RCC 7860 (cell line): ENCODE results near the gene ZNF420.
A peak's percentile ranks its signal among the peaks of the same experiment; 100 is the strongest.
"Not testable (repeated sequence)": the region's sequence is repeated elsewhere in the genome, so short reads cannot be mapped to it uniquely, and the experiment has no call there.

Experiments
- DNase-seq: peaks from one replicate; pipeline ENCODE4 v3.0.0-alpha.2; 2015; ENCODE audit warnings: low spot score
- FAIRE-seq: peaks from 2 replicates; lab custom pipeline; 2012; peaks lifted over from hg19 to GRCh38; lab: Jason Lieb, UNC

Gene ZNF420

DNA sequence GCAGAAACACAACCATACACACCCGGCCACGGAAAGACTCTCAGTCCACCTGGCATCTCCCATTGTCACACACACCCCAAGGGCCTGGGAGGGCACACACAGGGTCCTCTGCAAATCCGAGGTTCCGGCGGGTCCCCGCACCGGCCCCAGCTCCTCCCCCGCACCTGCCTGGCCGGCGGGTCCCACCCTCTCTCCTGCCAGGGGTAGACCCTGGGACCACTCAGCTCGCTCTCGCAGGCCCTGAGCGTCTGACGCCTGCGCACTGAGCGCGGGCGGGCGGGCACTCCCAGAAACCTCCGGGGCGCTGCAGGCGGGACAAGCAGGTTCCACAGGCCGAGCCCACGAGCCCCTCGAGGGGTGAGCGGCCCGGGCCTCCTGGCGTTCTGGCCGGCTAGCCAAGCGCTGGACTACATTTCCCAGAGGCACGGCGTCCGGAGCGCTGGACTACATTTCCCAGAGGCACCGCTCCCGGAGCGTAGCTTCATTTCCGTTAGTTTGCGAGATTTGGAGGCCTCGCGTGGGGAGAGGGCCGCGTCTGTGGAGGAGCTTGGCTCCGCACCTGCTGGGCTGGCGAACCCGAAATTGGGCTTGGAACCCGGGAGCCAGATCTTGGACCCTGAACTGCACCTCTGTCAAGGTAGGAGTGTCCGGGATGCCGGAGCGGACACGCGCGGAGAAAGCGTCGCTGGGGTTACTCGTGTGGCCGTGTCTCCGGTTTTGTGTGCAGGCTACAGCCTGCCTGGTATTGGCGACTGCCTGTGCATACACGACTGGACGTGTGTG is at the start of gene ZNF420:
Gene ZNF420, plus strand, starts transcription at position 500 of the 783 bp plus-strand sequence. CDS start 10,686 bp downstream, outside the sequence.
- peak; percentile 76 for DNase-seq
- no peak for FAIRE-seq

DNA sequence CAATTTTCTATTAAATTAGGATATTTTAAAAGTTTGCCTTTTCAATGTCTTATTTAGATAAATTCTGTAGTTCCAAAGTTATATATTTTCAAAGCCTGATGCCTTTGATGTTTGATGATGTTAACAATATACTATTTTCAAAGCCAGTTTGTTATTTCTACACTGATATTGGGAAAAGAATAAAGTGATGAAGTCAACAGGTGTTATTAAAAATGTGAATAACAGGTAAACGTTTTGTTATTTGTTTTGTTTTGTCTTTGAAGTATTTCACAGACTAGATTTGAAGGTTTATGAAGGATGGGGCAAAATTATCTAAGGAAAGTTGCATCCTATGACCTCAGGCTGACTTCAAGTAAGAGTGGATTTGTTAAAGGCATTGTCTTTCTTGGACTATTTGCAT is 33.1 kb upstream of the ZNF420 start:
- FAIRE-seq (no peak), DNase-seq (no peak)

DNA sequence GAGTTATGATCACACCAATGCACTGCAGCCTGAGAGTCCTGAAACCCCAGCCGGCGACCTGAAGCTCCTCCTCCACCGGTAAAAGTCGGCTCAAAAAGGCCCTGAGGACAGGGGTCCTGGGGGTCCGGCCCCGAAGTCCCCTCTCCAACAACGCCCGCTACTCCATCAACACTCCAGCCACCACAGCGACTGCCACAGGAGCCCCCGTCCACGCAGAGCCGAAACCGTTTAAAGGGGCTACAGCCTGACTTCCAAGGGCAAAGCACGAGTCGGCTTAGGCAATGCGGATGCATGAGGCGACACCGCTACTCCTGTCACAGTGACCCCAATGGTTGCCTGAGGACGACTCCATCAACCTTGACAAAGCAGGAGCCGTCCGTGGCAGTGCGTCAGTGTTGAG is 22.9 kb upstream of the ZNF420 start:
- FAIRE-seq (no peak), DNase-seq (no peak)

DNA sequence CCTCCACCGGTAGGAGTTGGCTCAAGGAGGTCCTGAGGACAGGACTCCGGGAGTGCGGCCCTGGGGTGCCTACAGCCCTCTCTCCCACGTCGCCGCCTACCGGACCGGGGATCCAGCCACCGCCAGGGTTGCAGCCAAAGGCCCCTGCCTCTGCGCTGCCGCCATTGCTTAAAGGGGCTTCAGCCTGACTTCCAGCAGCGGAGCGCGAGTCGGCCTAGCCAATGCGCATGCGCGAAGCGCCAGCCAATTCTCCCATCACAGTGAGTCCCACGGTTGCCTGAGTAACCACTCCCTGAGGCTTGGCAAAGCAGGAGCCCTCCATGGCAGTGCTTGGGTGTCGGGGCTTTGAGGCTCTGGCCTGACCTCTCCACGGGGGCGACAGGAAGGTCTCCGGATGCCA is 21.5 kb upstream of the ZNF420 start:
- no peak for DNase-seq
- FAIRE-seq: no peak

DNA sequence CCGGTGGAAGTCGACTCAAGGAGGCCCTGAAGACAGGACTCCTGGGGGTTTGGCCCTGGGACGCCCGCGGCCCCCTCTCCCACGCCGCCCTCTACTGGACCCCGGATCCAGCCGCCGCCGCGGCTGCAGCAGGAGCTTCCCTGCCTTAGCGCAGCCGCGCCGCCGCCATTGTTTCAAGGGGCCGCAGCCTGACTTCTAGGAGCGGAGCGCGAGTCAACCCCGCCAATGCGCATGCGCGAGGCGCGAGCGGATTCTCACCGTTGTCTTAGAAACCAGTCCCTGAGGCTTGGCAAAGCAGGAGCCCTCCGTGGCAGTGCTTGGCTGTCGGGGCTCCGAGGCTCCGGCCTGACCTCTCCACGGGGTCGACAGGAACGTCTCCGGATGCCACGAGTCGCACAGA is 19.1 kb upstream of the ZNF420 start:
- FAIRE-seq: no peak
- no peak for DNase-seq

DNA sequence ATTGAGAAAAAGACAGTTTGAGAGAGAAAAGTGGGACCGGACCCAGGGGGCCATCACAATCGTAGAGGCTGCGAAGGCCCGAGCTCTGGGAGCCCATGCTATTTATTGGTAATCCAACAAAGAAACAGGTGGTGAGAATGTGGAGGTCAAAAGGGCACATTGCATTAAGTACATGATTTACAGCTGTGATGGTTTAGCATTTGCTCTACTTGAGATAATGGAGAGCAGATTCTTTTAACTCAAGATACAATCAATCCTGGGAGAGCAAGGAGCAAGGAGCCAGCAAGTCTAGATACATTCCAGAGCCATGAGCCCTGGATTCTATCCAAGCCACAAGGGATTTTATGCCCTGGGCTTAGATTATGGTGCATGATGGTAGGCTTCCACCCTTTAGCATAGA is 13.3 kb upstream of the ZNF420 start:
- DNase-seq, FAIRE-seq: not testable (repeated sequence)

DNA sequence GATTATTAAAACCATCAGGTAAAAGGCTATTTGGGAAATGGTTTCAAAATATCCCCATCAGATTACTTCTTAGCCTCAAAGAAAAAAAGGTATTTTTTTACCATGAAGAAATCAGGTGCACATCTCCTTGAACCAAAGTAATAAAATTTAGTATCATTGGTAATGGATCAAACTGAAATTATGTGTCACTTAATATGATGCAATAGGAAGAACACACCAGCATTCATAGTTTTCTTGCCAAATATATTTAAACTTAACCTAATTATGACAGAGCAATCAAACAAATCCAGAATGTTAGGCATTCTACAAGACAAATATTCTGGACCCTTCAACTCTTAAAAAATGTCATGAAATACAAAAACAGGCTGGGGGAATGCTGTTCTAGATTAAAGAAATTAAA is 4.1 kb upstream of the ZNF420 start:
- DNase-seq (no peak), FAIRE-seq (no peak)

DNA sequence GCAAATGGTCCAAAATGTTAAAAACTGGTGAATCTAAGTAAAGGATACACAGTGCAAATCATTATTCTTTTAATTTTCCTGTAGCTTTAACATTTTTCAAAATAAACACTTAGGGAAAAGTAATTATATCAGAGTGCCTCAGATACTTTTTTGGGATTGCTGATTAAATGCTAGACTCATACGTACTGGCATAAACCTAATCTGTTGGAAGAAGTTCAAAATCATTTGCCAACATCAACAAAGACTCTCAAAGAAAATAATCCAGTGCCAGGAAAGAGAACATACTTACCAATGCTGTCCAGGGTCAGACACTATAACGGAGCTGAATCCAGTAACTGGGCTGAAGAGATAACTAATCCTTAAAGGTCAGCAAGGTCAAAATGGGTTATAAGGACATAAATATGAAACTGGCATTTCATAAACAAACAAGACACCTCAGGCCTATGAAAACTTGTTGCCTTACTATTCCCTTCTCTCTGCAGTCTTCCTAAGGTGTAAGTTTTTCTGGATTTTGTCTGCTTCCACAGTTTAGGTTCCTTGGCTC is 3.3 kb upstream of the ZNF420 start:
- FAIRE-seq (no peak), DNase-seq (no peak)

DNA sequence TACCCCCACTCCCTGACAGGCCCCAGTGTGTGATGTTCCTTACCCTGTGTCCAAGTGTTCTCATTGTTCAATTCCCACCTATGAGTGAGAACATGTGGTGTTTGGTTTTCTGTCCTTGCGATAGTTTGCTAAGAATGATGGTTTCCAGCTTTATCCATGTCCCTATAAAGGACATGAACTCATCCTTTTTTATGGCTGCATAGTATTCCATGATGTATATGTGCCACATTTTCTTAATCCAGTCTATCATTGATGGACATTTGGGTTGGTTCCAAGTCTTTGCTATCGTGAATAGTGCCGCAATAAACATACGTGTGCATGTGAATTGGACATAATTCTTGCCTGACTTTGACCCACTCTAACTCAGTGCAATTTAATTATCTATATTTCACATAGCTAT is 1.7 kb upstream of the ZNF420 start:
- DNase-seq, FAIRE-seq: not testable (repeated sequence)

DNA sequence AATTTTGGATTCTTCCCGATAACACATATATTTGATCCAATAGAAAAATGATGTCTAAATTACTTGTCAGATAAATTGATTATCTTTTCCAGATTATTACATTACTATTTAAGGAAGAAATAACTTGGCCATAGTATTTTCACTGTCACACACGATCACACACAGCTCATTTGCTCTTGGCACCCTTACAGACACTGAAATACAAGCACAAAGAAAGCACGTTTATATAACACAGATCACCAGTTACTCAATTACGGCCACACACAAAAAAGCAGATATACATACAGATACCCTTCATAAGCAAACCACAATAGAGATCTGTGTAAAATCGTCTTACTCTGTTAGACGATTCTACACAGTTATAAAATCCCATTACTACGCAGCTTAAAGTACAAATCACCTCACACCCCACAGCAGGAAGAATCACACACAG is 716 bp upstream of the ZNF420 start:
- FAIRE-seq (no peak), DNase-seq (no peak)

DNA sequence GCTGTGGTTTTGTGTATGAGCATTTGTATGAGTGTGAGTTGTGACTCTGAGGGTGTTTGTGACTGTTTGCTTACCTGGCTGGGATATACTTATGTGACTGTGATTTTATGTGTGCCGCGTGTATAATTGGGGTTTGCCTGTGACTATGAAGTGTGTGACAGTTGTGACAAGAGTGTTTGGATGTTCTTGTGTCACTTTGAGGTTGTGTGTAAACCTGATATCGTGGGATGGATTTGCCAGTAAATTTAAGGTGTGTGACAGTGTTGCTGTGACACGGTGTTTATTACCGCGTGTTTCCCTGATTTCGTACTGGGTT is 442 bp downstream of the ZNF420 start:
- FAIRE-seq (no peak), DNase-seq (no peak)

DNA sequence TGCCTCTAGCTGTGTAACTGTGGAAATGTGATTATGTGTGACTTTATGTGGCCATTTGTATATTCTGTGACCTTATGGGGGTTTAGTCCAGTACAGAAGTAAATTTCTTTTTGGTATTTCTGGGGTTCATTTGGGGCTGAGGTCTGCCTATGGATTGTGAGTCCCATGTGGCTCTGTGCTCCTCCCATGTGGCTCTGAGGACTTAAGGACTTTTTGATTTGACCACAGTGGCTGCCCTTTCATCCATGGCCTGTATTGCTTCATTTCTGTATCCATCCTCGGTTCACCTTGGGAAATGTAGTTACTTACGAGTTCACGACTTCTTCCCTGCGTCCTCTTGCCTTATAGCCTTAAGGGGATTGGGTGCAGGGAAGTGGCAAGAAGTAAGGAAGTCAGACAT is 1.0 kb downstream of the ZNF420 start:
- no peak for DNase-seq
- no peak for FAIRE-seq

DNA sequence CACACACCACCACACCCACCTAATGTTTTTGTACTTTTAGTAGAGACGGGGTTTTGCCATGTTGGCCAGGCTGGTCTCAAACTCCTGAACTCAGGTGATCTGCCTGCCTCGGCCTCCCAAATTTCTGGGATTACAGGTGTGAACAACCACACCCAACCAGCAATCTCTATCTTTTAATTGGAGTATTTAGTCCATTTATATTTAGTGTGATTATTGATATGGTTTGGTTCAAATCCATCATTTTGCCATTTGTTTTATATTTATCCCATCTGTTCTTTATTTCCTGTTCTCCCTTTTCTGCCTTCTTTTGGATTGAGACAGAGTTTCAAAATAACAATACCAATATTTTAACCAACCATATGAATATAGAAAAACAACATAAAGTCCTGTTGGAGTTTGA is 4.1 kb downstream of the ZNF420 start:
- FAIRE-seq: no peak

DNA sequence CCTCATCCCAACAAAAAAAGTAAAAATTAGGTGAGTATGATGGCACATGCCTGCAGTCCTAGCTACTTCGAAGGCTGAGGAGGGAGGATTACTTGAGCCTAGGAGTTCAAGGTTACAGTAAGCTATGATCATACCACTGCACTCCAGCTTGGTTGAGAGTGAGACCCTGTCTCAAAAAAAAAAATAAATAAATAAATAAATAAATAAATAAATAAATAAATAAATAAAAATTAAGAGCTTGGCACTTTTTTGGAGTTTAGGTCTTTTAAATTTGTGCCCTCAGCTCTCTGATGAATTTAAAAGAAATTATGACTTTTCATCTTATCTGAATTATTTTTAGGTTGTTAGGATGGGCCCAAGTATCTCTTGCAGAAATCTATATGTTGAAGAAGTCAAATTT is 8.9 kb downstream of the ZNF420 start:
- no peak for DNase-seq
- no peak for FAIRE-seq

More for the DNA sequence above, 4.1 kb downstream of the ZNF420 start:
- no peak for DNase-seq

DNA sequence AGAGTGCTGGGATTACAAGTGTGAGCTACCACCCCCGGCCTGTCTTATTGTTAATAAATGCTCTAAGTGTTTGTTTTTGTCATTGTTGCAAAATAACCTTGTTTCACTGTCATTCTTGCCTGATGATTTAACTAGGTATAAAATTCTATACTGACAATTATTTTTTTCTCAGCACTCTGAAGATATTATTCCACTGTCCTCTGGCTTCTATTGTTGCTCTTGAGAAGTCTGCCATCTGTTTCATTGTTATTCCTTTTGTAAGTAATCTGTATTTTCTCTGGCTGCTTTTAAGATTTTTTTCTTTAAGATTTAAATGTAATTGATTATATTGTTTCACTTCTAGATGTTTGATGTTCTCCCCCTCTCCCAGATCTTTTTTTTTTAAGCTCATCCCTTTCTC is 17.6 kb downstream of the ZNF420 start:
- DNase-seq (no peak), FAIRE-seq (no peak)

DNA sequence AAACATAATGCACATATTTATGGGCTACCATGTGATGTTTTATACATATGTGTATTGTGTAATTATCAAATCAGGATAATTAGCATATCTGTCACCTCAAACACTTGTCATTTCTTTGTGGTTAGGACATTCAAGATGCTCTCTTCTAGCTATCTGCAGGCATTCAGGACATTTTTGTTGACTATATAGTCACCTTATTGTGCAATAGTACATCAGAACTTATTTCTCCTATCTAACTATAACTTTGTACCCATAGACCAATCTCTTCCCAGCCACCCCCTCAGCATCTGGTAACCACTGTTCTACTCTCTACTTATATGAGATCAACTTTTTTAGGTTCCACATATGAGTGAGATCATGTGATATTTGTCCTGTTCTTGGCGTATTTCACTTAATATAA is 20.3 kb downstream of the ZNF420 start:
- DNase-seq: no peak
- FAIRE-seq: no peak

DNA sequence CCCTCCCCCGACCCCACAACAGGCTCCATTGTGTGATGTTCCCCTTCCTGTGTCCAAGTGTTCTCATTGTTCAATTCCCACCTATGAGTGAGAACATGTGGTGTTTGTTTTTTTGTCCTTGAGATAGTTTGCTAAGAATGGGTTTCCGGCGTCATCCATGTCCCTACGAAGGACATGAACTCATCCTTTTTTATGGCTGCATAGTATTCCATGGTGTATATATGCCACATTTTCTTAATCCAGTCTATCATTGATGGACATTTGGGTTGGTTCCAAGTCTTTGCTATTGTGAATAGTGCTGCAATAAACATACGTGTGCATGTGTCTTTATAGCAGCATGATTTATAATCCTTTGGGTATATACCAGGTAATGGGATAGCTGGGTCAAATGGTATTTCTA is 25.9 kb downstream of the ZNF420 start:
- DNase-seq: not testable (repeated sequence)

DNA sequence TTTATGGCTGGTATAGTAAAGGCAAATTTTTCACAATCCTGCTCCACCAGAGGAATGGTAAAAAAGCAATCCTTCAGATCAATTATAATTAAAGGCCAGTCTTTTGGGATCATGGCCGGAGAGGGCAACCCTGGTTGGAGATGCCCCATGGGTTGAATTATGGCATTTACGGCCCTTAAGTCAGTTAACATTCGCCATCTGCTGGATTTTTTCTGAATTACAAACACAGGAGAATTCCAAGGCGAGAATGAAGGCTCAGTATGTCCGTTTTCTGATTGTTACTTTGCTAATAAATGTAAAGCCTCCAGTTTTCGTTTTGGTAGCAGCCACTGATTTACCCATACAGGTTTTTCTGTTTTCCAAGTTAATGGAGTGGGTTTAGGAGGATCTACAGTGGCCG is 33.5 kb downstream of the ZNF420 start:
- not testable (repeated sequence) for DNase-seq, FAIRE-seq

More for the DNA sequence above, 25.9 kb downstream of the ZNF420 start:
- FAIRE-seq: not testable (repeated sequence)

DNA sequence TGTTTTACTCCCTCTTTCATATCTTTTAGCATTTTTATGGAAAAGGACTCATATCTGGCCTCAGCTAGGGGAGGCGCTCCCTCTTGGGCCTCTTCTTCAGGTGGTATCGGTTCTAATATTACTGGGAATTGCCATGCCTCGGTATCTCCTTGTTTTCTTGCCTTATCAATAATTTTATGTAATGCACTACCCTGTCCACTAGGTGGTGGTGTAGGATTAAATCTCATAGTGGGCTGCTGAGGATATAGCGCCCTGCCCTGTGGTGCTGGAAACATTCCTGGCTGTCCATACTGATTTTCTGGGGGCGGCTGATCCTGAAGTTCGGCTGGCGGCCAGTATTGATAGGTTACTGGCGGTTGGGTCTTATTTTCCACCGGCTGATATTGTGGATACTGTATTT is 35.8 kb downstream of the ZNF420 start:
- FAIRE-seq (no peak), DNase-seq (no peak)

DNA sequence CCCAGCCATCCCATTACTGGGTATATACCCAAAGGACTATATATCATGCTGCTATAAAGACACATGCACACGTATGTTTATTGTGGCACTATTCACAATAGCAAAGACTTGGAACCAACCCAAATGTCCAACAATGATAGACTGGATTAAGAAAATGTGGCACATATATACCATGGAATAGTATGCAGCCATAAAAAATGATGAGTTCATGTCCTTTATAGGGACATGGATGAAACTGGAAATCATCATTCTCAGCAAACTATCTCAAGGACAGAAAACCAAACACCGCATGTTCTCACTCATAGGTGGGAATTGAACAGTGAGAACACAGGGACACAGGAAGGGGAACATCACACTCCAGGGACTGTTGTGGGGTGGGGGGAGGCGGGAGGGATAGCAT is 43.9 kb downstream of the ZNF420 start:
- FAIRE-seq, DNase-seq: not testable (repeated sequence)

DNA sequence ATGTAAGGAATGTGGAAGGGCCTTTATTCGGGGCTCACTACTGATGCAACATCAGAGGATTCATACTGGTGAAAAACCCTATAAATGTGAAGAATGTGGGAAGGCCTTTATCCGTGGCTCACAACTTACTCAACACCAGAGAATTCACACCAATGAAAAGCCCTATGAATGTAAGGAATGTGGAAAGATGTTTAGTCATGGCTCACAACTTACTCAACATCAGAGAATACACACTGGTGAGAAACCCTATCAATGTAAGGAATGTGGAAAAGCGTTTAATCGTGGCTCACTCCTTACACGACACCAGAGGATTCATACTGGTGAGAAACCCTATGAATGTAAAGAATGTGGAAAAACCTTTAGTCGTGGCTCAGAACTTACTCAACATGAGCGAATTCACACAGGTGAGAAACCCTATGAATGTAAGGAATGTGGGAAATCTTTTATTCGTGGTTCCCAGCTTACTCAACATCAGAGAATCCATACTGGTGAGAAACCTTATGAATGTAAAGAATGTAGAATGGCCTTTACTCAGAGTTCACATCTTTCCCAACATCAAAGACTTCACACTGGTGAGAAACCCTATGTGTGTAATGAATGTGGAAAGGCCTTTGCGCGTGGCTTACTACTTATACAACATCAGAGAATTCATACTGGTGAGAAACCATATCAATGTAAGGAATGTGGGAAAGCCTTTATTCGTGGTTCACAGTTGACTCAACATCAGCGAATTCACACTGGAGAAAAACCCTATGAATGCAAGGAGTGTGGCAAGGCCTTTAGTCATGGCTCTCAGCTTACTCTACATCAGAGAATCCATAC is 50.0 kb downstream of the ZNF420 start:
- FAIRE-seq: no peak
- no peak for DNase-seq

DNA sequence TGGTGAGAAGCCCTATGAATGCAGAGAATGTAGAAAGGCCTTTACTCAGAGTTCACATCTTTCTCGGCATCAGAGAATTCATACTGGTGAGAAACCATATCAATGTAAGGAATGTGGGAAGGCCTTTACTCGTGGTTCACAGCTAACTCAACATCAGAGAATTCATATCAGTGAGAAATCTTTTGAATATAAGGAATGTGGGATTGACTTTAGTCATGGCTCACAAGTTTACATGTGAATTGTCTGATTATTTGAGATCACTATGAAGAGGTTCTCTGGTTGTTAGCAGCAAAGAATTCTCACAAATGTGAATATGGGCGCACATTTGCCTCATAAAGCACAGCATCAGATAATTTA is 50.6 kb downstream of the ZNF420 start:
- FAIRE-seq (no peak), DNase-seq (no peak)
